ENCODE results near the gene PLPPR5.

DNA sequence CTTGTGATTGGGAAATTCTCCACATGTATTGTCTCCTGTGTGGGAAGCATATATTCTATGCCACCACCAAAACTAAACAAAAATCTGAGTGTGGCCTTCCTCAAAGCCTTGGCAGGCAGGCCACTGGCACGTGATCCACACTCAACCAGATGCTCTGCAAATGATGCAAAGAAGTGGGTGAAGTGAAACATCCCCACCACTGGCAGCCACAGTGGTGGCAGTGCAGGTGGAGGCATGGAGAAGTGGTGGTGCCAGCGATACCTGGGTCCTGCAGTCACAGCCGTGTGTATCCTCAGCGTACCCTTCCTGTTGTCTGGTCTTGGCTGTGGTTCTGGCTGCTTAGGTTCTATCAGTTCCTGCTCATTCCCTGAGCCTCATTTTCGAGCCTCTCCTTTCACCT, 65.2 kb downstream of the PLPPR5 start:
- no peak for TF ChIP-seq CTCF (optimal IDR thresholded peaks at IDR 0.05 in 1 of 3, IDR thresholded peaks at IDR 0.05 in 1 of 3, conservative IDR thresholded peaks at IDR 0.05 in 1 of 3; ENCODE audit: extremely low read depth in 1 of 3, insufficient read depth in 2 of 3, low read length in 3 of 3)
- TF ChIP-seq EZH2 (IDR thresholded peaks at IDR 0.05; ENCODE audit: low read length): no peak
